Lung (tissue), 12 donors: Measurements from ENCODE around the gene ZBTB44. TPM values are rescaled to one million over a fixed set of nuclear protein-coding genes. Genes with fewer than 3 reads are reported as not detected.

Source experiments
- ATAC-seq: fragments of 200-7000 bp; cut with Tn5 transposase; one replicate; pipeline ENCODE4 v1.9.1; 2020; ENCODE audit warnings: moderate number of reproducible peaks; ENCODE audit not compliant: insufficient read depth, low FRiP score
- DNase-seq, 3 donors: peaks; one replicate each; pipeline ENCODE4 v3.0.0-alpha.2; 2013 to 2017
- H3K27ac ChIP-seq, 2 donors: one replicate each; pipeline ENCODE4 v1.5.1; 2013; ENCODE audit warnings: mild to moderate bottlenecking in 2 of 2, moderate library complexity in 2 of 2, control low read depth in 1 of 2, inconsistent platforms in 1 of 2, low read depth in 1 of 2, low read length in 1 of 2
- H3K27me3 ChIP-seq, 3 donors: one replicate each; pipeline ENCODE4 v1.5.1; 2013; ENCODE audit warnings: low read length in 2 of 3; ENCODE audit not compliant: control insufficient read depth in 3 of 3, insufficient read depth in 3 of 3
- H3K36me3 ChIP-seq, 4 donors: one replicate each; pipeline ENCODE4 v1.5.1; 2013; ENCODE audit warnings: low read length in 4 of 4, mild to moderate bottlenecking in 1 of 4, moderate library complexity in 1 of 4; ENCODE audit not compliant: control insufficient read depth in 4 of 4, insufficient read depth in 4 of 4
- H3K4me1 ChIP-seq, 5 donors: one replicate each; pipeline ENCODE4 v1.5.1; 2013; ENCODE audit warnings: low read length in 5 of 5, mild to moderate bottlenecking in 2 of 5, moderate library complexity in 1 of 5; ENCODE audit not compliant: control insufficient read depth in 5 of 5, insufficient read depth in 5 of 5
- H3K4me3 ChIP-seq: one replicate; pipeline ENCODE4 v1.5.1; 2013; ENCODE audit warnings: mild to moderate bottlenecking, control low read depth, moderate library complexity
- H3K9ac ChIP-seq, 2 donors: one replicate each; pipeline ENCODE4 v1.5.1; 2013; ENCODE audit warnings: low read length in 2 of 2, control low read depth in 1 of 2; ENCODE audit not compliant: insufficient read depth in 1 of 2
- H3K9me3 ChIP-seq, 4 donors: one replicate each; pipeline ENCODE4 v1.5.1; 2013; ENCODE audit warnings: low read length in 3 of 4, mild to moderate bottlenecking in 1 of 4, moderate library complexity in 1 of 4; ENCODE audit not compliant: control insufficient read depth in 4 of 4, insufficient read depth in 3 of 4
- WGBS, 2 donors: extraction: QIAGEN DNeasy Blood & Tissue Kit; methylation state at CpG; one replicate each; pipeline ENCODE4 v1.1.7; 2013; 5-methylcytosine and 5-hydroxymethylcytosine counted together
- polyA plus RNA-seq, 2 donors: library from polyadenylated mRNA; stranded (reverse); fragments of 200-250 nt; gene quantifications; one replicate each; pipeline ENCODE4 v1.2.1, GENCODE V29; 2013
- total RNA-seq, 2 donors: library from RNA; depleted of rRNA in 1 of 2; stranded (reverse); fragments of >200 nt in 1 of 2; gene quantifications; one replicate each; pipeline ENCODE4 v1.2.1, GENCODE V29; 2014 to 2021
- TF ChIP-seq, protein P1 (sequence below): IDR thresholded peaks from 2 replicates; pipeline ENCODE4 v1.5.1; 2012; ENCODE audit warnings: mild to moderate bottlenecking; ENCODE audit errors: control extremely low read depth, extremely low read depth
- donor health status: control.
- donor health status: control.
- donor health status: Bipolar disorder and iron deficiency.
- donor health status: healthy.
- donor health status: DM: yes; HTN: yes; CAD: no.

The ZBTB44 gene
- total and polyA plus RNA-seq, 4 donors, result 8.6 to 72.7 (median 20.8) TPM

DNA sequence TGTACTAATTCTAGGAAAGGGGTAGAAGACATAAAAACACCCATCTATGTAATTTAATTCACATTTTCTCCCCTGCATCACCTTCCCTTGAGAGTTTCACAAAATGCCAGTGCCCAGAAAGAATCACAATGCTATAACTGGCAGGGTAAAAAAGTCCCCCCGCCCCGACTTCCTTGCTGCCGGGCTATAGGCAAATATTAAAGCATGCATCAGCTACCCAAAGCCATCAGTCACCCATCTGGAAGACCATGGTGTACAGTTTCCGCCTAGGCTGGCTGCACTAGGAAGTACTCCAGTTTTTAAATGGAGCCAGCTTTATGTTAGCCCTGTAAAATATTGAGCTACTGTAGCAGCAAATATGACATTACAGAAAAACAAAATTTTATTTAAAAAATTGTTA, 87.3 kb downstream of the ZBTB44 start:
- peaks cover 0 to 6% (median 0%) of the 10 kb centered on the region in 5 donors for H3K4me1 ChIP-seq
- no peak overlapping the region for H3K27ac ChIP-seq
- H3K27me3 ChIP-seq, result no peaks in the 10 kb centered on the region
- DNase-seq (no peak), ATAC-seq (no peak)
- TF ChIP-seq, protein P1, sequence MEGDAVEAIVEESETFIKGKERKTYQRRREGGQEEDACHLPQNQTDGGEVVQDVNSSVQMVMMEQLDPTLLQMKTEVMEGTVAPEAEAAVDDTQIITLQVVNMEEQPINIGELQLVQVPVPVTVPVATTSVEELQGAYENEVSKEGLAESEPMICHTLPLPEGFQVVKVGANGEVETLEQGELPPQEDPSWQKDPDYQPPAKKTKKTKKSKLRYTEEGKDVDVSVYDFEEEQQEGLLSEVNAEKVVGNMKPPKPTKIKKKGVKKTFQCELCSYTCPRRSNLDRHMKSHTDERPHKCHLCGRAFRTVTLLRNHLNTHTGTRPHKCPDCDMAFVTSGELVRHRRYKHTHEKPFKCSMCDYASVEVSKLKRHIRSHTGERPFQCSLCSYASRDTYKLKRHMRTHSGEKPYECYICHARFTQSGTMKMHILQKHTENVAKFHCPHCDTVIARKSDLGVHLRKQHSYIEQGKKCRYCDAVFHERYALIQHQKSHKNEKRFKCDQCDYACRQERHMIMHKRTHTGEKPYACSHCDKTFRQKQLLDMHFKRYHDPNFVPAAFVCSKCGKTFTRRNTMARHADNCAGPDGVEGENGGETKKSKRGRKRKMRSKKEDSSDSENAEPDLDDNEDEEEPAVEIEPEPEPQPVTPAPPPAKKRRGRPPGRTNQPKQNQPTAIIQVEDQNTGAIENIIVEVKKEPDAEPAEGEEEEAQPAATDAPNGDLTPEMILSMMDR, result no peak
- H3K9ac ChIP-seq, result no peak overlapping the region
- H3K4me3 ChIP-seq, result no peak overlapping the region
- 96 to 97% methylated on average over 4 of the region's 4 CpGs for WGBS, 2 donors
- H3K9me3 ChIP-seq, result no peaks in the 10 kb centered on the region
- peaks cover 0 to 2% (median under 1%) of the 10 kb centered on the region in 4 donors for H3K36me3 ChIP-seq

DNA sequence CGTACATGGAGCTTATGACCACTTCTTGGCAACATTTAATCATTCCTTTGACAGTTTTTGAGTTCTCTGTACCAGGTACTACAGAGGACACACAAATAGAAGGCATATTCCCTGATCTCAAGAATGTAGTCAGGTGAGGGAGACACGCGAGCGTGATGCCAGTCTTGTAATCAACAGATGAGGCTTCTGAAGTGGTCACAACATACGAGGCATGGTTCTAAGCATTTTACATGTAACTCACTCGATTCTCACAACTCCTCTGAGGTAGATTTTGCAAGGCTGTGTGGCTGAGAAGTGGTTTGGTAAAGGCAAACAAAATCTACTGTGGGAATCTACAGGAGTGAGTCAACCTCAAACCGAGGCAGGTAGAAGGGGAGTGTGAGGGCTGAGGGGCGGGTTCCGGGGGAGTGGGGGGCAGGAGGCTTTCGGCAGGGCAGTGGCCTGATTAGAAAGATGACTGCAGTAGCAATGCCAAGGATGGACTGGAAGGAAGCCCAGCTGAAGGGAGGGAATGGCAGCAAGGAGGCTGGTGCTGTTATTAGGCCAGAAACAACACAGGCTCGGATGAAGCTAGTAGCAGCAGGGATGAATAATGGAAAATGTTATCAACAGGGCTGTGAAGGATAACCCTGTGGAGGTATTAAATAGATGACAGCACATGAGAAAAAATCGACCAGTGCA, 91.3 kb downstream of the ZBTB44 start:
- peak; percentile 66 for ATAC-seq

DNA sequence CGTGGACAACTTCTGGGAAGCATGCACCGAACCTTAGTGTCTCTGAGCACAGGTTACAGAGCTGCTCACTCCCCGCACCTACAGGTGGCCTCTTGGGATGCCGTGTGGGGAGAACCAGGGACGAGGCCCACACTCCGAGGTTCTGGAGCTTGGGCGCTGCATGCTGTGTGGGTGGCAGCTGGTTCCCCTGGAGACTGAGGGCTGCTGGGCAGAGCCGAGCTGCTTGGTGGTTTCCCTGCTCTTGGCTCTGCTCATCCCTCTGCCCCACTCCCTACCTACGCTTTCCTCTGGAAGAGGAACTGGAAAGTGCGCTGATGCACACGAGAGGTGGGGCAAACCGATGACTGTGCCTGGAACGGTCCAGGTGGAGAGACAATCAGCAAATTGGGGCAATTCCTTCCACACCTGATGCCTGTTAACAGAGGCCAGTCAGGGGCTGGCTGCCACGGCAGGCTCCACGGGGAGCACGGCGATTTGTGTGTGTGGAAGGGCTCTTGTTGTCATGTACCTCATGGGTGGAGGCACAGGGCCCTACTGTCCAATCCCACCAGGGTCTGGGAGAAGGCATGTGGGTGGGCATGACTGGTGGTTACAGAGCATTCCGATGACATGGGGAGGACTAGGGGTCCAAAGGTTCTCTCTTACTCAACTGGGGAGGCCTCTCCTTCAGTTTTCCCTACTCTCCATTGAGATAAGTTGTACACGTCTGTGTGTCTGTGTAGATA, 94.2 kb downstream of the ZBTB44 start:
- WGBS, 2 donors, result 88 to 92% methylated on average over 19 of the region's 19 CpGs
- no peak for ATAC-seq
- no peak overlapping the region for H3K9ac ChIP-seq
- no peaks in the 10 kb centered on the region for H3K9me3 ChIP-seq
- no peak overlapping the region for H3K27ac ChIP-seq
- no peaks in the 10 kb centered on the region for H3K27me3 ChIP-seq
- no peak overlapping the region for H3K4me3 ChIP-seq
- no peak for DNase-seq
- TF ChIP-seq, protein P1, result no peak
- peaks cover 0 to 6% (median 0%) of the 10 kb centered on the region in 5 donors for H3K4me1 ChIP-seq
- no peaks in the 10 kb centered on the region for H3K36me3 ChIP-seq

More for the DNA sequence above, 91.3 kb downstream of the ZBTB44 start:
- Histone ChIP-seq H3K36me3 (peaks cover 0 to 1% (median 0%) of the 10 kb centered on the region in 4 donors), H3K27me3 (no peaks in the 10 kb centered on the region), H3K4me3 (no peak overlapping the region), H3K9me3 (no peaks in the 10 kb centered on the region), H3K27ac (no peak overlapping the region), H3K9ac (no peak overlapping the region), H3K4me1 (peaks cover 0 to 6% (median 0%) of the 10 kb centered on the region in 5 donors)
- WGBS, 2 donors, result 66 to 81% methylated on average over 12 of the region's 12 CpGs
- TF ChIP-seq, protein P1, result no peak
- DNase-seq, result no peak
